ENCODE measurements around the gene UGT1A8.

DNA sequence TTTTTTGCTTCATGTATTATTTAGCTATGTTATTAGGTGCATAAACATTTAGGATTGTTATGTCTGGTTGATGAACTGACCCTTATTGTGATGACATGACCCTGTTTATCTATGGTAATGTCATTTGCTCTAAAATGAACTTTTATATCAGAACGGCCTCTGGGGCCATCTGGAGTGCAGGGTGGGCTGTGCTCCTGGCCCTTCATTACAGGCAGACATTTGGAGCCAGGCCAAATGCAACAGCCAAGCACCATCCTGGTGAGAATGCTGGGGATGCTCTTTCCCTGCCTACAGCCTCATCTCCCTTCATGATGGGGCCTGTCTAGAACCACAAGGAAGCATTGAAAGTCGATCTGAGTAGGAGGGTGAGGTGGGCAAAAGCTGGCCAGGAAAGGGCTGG, 198.9 kb downstream of the UGT1A8 start:
- TF ChIP-seq POLR2A (IDR thresholded peaks at IDR 0.05; ENCODE audit: low read length) (no peak), GATA1 (IDR thresholded peaks at IDR 0.05; ENCODE audit: low read depth, low read length) (no peak)

Measured in erythroblast (primary cell).